Type B pancreatic cell (in vitro differentiated cells): ENCODE measurements around the gene RBP3. TPM values are rescaled to one million over a fixed set of nuclear protein-coding genes. Genes with fewer than 3 reads are reported as not detected.

Experiments
- DNase-seq: peaks from one replicate; pipeline ENCODE4 v3.0.0; 2021; ENCODE audit warnings: mixed read lengths; ENCODE audit not compliant: unreplicated experiment; ENCODE audit errors: extremely low spot score
- H3K27ac Mint-ChIP-seq: 2 replicates; pipeline ENCODE4 v1.8.0; 2021; ENCODE audit warnings: mild to moderate bottlenecking, mixed read lengths
- H3K27me3 Mint-ChIP-seq: 2 replicates; pipeline ENCODE4 v1.8.0; 2021; ENCODE audit warnings: mixed read lengths
- H3K36me3 Mint-ChIP-seq: 2 replicates; pipeline ENCODE4 v1.8.0; 2021; ENCODE audit warnings: mixed read lengths
- H3K4me1 Mint-ChIP-seq: one replicate; pipeline ENCODE4 v1.8.0; 2021; ENCODE audit warnings: mixed read lengths; ENCODE audit not compliant: unreplicated experiment
- H3K4me3 Mint-ChIP-seq: 2 replicates; pipeline ENCODE4 v1.8.0; 2021; ENCODE audit warnings: mild to moderate bottlenecking, mixed read lengths
- H3K9me3 Mint-ChIP-seq: 2 replicates; pipeline ENCODE4 v1.8.0; 2021; ENCODE audit warnings: mixed read lengths
- CTCF ChIP-seq: fragments of 200-600 bp; sonication (generic); conservative IDR thresholded peaks from 2 replicates; pipeline ENCODE4 v1.5.0; 2021; ENCODE audit warnings: antibody characterized with exemption, mild to moderate bottlenecking
- total RNA-seq: library from RNA; stranded (reverse); gene quantifications from 2 replicates; pipeline ENCODE4 v1.2.1, GENCODE V29; 2021; ENCODE audit warnings: low replicate concordance

Gene RBP3
- total RNA-seq, 1 donor from 2014 or later: not detected

DNA sequence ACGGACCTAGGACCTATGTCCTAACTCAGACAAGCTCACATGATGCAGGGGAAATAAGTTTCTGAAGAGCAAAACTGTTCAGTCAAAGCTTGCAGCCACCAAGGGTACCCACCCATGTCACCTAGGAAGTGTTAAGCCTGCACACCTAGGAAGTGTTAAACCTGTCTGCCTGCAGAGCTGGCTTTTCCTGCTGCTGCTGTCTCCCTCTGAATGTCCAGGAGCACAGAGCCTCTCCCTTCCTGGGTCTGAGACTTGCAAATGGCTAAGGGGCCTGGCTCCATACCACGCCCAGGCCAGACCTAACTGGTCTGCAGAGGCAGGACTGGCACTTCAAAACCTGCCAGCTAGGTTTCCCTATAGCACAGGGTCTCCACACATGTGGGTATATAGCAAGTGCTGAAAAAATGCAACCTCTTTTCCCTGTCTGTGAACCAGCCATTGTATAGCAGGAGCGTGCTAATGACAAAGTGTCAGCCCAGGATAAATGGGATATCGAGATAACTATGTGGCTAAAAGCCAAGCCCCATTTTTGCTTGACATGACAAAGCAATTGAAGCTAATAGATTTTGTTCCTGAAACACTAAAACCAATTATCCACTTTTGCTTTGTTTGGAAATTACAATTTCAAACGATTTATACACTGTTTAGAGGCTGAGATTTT is 24.4 kb upstream of the RBP3 start:
- Mint-ChIP-seq H3K4me3 (peak overlapping the region; percentile 63), H3K9me3 (no peaks in the 10 kb centered on the region), H3K27me3 (peaks cover 7% of the 10 kb centered on the region), H3K36me3 (no peaks in the 10 kb centered on the region), H3K27ac (peak overlapping the region; percentile 92), H3K4me1 (peaks cover 19% of the 10 kb centered on the region)
- no peak for TF ChIP-seq CTCF
- DNase-seq: no peak

- no peak for TF ChIP-seq CTCF
- Mint-ChIP-seq H3K27me3 (peaks cover 7% of the 10 kb centered on the region), H3K4me1 (peaks cover 19% of the 10 kb centered on the region), H3K9me3 (no peaks in the 10 kb centered on the region), H3K36me3 (no peaks in the 10 kb centered on the region), H3K27ac (peak overlapping the region; percentile 82), H3K4me3 (no peak overlapping the region)
- DNase-seq: no peak
Observed at GRCh38 chr10:47325303-47326291, 22.6 kb upstream of the RBP3 start.

GRCh38 chr10:47326306-47326926 is 21.7 kb upstream of the RBP3 start:
- Mint-ChIP-seq H3K27me3 (peaks cover 4% of the 10 kb centered on the region), H3K27ac (peak overlapping the region; percentile 82), H3K4me3 (no peak overlapping the region), H3K9me3 (no peaks in the 10 kb centered on the region), H3K36me3 (no peaks in the 10 kb centered on the region), H3K4me1 (peaks cover 19% of the 10 kb centered on the region)
- no peak for DNase-seq
- no peak for TF ChIP-seq CTCF

DNA sequence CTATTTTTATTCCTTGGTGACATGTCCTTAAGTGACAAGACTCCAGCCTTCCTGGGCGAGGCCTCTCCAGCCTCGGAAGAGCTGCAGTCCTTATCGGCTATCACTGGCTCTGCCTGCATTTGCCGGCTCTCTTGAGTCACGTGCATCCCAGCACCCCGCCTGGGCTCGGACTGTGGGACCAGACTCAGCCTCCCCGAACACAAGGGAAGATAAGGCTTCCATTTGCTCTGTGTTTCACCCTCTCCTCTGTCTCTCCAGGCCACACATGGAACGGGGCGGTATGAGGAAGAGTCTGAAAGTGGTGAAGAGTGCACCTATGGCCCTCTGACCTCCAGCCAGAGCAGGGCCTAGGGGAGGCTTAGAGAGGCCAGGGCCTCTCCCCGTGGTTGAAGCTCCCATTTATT is 21.2 kb upstream of the RBP3 start:
- Mint-ChIP-seq H3K4me1 (peaks cover 22% of the 10 kb centered on the region), H3K27me3 (peaks cover 3% of the 10 kb centered on the region), H3K36me3 (no peaks in the 10 kb centered on the region), H3K4me3 (no peak overlapping the region), H3K9me3 (no peaks in the 10 kb centered on the region), H3K27ac (no peak overlapping the region)
- DNase-seq: no peak
- TF ChIP-seq CTCF: no peak

GRCh38 chr10:47329855-47330254 is 18.3 kb upstream of the RBP3 start:
- Mint-ChIP-seq H3K36me3 (no peaks in the 10 kb centered on the region), H3K9me3 (no peaks in the 10 kb centered on the region), H3K4me3 (no peak overlapping the region), H3K27ac (no peak overlapping the region), H3K4me1 (peaks cover 18% of the 10 kb centered on the region), H3K27me3 (peaks cover 3% of the 10 kb centered on the region)
- DNase-seq: no peak
- no peak for TF ChIP-seq CTCF
